IPS-18a (cell line): Measurements from ENCODE around the gene YPEL2.

Experiments used
- H3K27ac ChIP-seq: one replicate; pipeline ENCODE4 v1.5.1; 2013; ENCODE audit warnings: low read length
- H3K27me3 ChIP-seq: one replicate; pipeline ENCODE4 v1.6.1; 2013; ENCODE audit warnings: mild to moderate bottlenecking, low read length; ENCODE audit not compliant: control insufficient read depth, insufficient read depth
- H3K36me3 ChIP-seq: one replicate; pipeline ENCODE4 v1.6.1; 2013; ENCODE audit warnings: low read depth, low read length; ENCODE audit not compliant: control insufficient read depth
- H3K4me1 ChIP-seq: one replicate; pipeline ENCODE4 v1.6.1; 2013; ENCODE audit warnings: low read depth, low read length; ENCODE audit not compliant: control insufficient read depth
- H3K4me3 ChIP-seq: one replicate; pipeline ENCODE4 v1.5.1; 2013; ENCODE audit warnings: low read length
- H3K9ac ChIP-seq: one replicate; pipeline ENCODE4 v1.6.1; 2013; ENCODE audit warnings: mild to moderate bottlenecking, low read length, moderate library complexity
- H3K9me3 ChIP-seq: one replicate; pipeline ENCODE4 v1.6.1; 2013; ENCODE audit warnings: low read depth, low read length; ENCODE audit not compliant: control insufficient read depth

Gene YPEL2

GRCh38 chr17:59441464-59442096 lies 110.1 kb downstream of the YPEL2 start:
- Histone ChIP-seq H3K9me3 (no peaks in the 10 kb centered on the region), H3K4me1 (no peaks in the 10 kb centered on the region), H3K4me3 (no peak overlapping the region), H3K27ac (no peak overlapping the region), H3K36me3 (no peaks in the 10 kb centered on the region), H3K27me3 (no peaks in the 10 kb centered on the region), H3K9ac (no peak overlapping the region)

GRCh38 chr17:59443106-59443505 lies 111.7 kb downstream of the YPEL2 start:
- Histone ChIP-seq H3K4me3 (no peak overlapping the region), H3K4me1 (no peaks in the 10 kb centered on the region), H3K27ac (no peak overlapping the region), H3K9me3 (no peaks in the 10 kb centered on the region), H3K9ac (no peak overlapping the region), H3K27me3 (no peaks in the 10 kb centered on the region), H3K36me3 (no peaks in the 10 kb centered on the region)
